ENCODE results near the gene CARS2.

Gene CARS2

DNA sequence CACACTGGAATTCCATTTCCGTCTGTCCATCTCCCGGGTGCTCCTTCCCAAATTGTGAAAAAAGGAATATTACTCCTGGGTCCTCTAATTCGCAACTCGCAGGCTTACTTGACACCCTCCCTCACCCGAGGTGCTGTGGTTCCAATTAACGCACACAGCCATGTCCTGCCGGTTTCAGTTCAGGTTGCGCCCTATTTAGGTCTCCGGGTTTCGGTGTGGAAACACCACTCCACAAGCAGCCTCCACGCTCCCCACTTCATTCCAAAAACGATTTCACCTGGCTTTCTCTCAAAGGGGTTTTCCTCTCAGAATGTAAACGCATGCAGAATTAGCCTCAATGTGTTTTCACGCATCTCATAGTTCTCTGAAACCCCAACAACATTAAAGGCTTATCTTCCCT is 52.6 kb downstream of the CARS2 start:
- no peak for DNase-seq (ENCODE audit: low read depth in 1 of 2, low spot score in 1 of 2)

- DNase-seq (ENCODE audit: low read depth in 1 of 2, low spot score in 1 of 2), result no peak
Measured at GRCh38 chr13:110652764-110653163, 53.2 kb downstream of the CARS2 start.

DNA sequence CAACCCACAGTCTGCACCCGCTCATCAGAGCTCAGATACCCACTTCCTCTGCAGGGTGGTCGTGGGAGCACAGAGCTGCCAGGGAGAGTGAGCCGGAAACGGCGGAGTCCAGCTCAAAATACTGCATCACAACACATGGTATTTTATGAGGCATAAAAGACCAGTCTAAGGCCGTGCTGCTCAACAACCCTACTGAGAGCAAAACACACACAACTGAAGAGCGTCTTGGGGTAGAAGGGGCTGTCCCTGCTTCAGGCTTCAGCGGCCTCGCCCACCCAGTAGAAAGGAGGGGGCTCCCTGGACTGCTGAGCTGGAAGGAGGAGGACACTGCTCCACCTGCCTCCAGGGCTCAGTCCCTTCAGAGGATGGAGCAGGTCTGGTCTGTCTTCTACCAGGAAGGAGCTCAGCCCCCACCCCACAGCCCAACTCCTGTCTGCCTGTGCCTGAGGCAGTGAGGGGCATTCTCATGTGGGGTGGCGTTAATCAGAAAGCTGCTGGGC is 53.6 kb downstream of the CARS2 start:
- DNase-seq (ENCODE audit: low read depth in 1 of 2, low spot score in 1 of 2), result no peak

DNA sequence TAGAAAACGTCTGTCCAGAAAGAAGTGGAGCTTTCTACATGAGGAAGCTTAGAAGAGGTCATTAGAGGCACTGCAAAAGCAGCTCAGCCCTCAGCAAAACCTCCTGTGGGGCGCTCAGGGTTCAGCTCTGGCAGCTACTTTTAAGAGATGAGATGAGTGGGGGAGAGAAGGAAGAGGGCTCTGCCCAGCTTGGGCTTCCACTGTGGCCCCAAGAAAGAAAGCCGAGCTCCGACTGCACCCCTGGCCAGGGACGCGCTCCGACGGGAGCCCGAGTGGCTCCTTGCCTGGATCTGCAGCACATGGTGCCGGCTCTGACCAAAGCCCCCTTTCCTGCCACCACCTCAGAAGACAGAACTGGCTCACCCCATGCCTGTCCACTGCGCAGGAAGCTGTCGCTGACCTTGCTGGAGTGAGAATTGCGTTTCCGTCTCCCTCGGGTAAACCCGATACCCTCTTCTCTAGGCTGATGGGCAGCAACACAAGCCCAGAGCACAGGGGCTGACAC is 54.1 kb downstream of the CARS2 start:
- DNase-seq (ENCODE audit: low read depth in 1 of 2, low spot score in 1 of 2), result no peak

DNA sequence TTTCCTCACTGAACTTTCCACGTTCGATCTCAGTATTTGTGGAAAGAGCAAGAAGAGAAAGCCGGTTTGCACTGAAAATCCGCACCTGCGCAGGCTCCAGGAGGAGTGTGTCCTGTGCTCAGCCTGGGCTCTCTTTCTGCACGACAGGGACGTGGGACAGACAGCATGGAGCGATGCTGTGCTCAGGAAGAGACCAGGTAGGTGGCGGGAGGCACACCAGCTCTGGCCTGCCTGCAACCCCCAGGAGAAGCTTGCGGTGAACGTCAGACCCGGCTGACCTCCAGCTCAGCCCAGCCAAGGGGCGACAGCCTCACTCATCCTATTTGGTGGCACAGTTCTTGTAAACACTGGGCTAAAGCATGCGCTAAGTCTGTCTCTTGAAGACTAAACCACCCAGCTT is 54.6 kb downstream of the CARS2 start:
- no peak for DNase-seq (ENCODE audit: low read depth in 1 of 2, low spot score in 1 of 2)

DNA sequence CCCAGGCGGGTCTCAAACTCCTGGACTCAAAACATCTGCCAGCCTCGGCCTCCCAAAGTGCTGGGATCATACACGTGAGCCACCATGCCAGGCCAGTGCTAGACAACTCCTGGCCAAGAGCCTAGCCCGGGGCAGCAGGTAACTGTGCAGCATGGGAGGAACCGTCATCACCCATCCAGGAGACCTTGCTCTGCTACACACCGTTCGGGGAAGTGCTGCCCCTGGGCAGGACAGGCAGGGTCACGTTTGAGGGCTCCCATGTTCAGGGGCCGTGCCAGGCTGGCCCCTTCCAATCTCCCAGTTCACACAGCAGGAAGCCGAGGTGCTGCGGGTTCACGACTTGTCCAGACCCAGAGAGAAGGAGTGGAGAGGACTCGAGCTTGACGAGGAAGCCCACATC is 55.5 kb downstream of the CARS2 start:
- DNase-seq (ENCODE audit: low read depth in 1 of 2, low spot score in 1 of 2), result no peak

DNA sequence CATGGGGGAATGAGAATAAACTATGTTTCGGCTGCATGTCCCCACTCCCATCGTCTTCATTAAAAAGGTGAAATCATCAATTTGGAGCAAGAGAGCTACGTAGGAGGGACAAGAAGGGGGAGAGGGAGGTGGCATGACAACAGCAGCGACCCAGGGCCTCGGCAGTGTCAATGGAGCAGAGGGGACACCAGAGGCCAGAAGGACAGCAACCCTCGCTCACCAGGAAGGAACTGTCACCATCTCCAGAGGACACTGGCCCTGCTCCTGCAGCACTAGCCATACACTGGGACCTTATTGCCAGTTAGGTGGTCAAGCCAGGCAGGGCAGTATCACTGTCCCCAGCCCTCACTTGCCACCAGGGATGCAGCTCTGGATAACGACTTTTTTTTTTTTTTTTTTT is 56.4 kb downstream of the CARS2 start:
- DNase-seq (ENCODE audit: low read depth in 1 of 2, low spot score in 1 of 2), result no peak

- DNase-seq (ENCODE audit: low read depth in 1 of 2, low spot score in 1 of 2), result no peak
Measured at GRCh38 chr13:110648848-110649421, 57.0 kb downstream of the CARS2 start.

DNA sequence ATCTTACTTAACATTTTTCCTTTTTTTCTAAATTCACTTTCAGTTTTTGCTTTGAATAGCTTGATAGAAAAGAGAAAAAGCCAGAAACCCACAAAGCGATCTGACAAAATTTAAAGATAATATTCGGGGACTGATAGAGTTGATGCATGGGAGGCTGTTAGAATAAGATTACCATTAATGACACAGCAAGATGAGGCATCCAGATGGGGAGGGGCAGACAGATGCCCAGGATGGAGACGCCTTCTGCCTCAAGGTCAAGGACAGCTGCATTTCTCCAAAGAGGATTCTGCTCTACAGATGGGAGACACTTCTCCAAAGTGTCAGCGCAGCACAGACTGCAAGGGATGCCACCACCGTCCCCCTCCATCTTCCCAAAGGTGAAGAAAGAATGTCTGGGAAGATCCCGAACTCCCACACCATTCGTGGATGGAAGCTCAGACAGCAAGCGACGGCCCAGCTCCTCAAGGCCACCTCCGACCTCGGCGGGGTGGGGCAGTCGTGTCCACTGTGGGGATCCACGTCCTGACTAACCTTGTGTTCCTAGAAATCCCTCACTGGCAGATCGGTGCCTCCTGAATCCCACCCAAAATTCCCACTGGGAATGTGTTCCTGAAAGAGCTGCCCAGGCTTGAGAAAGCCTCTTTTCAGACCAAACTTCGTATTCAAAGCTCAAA is 57.6 kb downstream of the CARS2 start:
- DNase-seq (ENCODE audit: low read depth in 1 of 2, low spot score in 1 of 2), result no peak

- DNase-seq (ENCODE audit: low read depth in 1 of 2, low spot score in 1 of 2), result no peak
Measured at GRCh38 chr13:110647365-110647737, 58.6 kb downstream of the CARS2 start.

GRCh38 chr13:110646442-110647364 is 59.2 kb downstream of the CARS2 start:
- no peak for DNase-seq (ENCODE audit: low read depth in 1 of 2, low spot score in 1 of 2)

DNA sequence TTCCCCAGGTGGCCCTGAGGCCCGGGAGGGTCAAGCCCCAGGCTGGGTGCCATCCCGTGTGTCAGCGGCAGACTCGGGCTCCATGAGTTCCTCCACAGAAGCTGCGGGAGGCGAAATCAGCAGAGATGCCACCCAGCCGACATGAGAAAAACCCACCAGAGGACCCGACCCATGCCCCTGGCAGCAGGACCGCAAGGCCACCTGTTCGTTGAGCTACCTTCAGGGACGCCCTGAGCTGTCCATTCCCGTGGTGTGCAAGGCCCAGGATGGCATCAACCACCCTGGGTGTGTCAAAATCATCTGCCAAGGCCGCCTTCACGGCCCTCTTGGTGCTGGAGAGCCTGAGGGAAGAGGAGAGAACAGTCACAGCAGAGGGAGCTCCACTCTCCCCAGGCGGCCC is 60.2 kb downstream of the CARS2 start:
- no peak for DNase-seq (ENCODE audit: low read depth in 1 of 2, low spot score in 1 of 2)

DNA sequence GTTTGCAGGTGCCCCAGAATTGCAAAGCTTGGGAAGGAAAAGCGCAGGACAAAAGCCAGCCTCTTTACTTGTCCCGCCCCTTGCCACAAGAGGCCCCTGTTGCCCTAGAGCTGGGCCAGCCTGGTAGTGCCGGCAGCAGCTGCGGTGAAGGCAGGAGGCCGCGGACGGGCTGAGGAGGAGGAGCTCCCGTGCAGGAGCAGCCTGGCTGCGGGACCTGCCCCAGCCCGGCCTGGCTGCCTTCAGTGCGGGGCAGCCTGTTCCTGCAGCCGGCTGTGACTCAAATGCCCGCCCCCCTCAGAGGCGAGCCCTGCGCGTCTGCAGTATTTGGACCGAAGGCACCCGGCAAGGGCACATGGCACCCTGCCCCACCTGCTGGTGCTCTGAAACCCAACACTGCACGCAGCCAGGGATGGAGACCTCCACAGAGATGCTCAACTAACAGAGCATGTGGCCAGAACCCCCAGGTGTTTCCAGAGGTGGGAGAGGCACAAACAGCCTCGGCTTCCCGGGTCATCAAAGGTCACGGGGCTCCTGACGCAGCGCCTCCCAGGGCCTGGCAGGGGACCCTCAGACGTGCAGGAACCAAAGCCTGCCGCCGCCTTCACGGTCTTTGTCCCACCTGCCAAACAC is 60.9 kb downstream of the CARS2 start:
- peak; percentile 10 to 18 for DNase-seq (ENCODE audit: low read depth in 1 of 2, low spot score in 1 of 2)

DNA sequence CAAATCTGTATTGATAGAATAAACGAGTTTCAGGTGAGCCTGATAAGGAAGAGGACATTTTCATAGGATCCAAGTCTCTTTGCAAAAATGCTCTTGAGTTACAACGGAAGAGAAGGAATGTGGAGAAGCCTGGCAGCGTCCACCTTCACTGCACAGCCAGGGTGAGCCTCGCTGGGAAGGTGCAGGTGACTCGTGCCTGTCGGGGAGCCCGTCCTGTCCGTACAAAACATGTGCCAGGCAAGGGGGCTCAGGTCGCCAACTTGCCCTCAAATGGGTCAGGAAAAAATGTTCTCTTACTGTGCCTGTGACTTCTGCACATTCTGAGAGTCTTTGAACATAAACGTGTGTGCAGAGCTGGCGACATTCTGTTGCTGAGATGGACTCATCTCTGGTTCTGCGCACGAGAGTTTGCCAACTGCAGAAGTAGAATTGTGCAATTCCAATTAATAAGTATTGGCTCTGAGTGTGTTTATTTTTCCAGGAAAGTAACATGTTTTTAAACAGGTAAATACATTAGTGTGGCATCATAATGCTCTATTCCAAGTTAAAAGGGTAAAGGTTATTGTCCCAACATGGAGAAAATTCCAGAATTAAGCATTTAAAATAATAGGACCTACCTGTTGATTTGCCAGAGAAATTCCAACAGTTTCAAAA is 62.0 kb downstream of the CARS2 start:
- DNase-seq (ENCODE audit: low read depth in 1 of 2, low spot score in 1 of 2), result no peak

GRCh38 chr13:110643324-110643723 is 62.6 kb downstream of the CARS2 start:
- no peak for DNase-seq (ENCODE audit: low read depth in 1 of 2, low spot score in 1 of 2)

- no peak for DNase-seq (ENCODE audit: low read depth in 1 of 2, low spot score in 1 of 2)
Measured at GRCh38 chr13:110642291-110642981, 63.5 kb downstream of the CARS2 start.

GRCh38 chr13:110641055-110642015 is 64.6 kb downstream of the CARS2 start:
- DNase-seq (ENCODE audit: low read depth in 1 of 2, low spot score in 1 of 2), result no peak

GRCh38 chr13:110640591-110641029 is 65.3 kb downstream of the CARS2 start:
- no peak for DNase-seq (ENCODE audit: low read depth in 1 of 2, low spot score in 1 of 2)

DNA sequence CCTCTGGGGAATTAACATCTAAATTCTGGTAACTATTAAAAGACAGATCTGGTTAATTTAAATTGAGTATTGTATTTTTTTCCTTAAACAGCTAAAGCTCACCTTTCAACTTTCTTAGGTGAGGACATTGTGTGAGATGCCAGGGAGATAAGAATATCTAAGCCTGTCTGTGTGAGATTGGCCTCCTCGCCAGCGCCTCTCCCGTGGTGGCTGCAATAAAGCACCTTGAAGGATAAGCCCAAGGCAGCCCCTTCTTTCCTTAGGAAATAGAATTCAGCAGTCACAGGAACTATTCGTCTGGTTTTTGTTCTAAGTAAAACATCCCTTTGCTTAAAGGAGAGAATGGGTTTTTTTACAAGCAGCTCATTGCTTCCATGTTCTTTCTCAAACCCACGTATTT is 66.0 kb downstream of the CARS2 start:
- DNase-seq (ENCODE audit: low read depth in 1 of 2, low spot score in 1 of 2), result no peak

Data from stimulated activated CD4-positive, alpha-beta T cell treated with anti-CD3 and anti-CD28 coated beads, Interleukin-15, amount 100 ng/mL, for 1 hour (primary cell).